GM12878 (cell line): ENCODE measurements around the gene CHRM5. TPM values are rescaled to one million over a fixed set of nuclear protein-coding genes. Genes with fewer than 3 reads are reported as not detected.

Experiments
- ATAC-seq: fragments of 200-7000 bp; cut with Tn5 transposase; 3 replicates; pipeline ENCODE4 v1.9.1; 2020; ENCODE audit warnings: mild to moderate bottlenecking, moderate library complexity
- BruUV-seq: library from RNA; stranded (reverse); fragments of 400-500 nt; replicated peaks from 2 replicates; lab custom pipeline; 2021; lab: Mats Ljungman, UMichigan
- CTCF ChIA-PET: fragments of 300-600 bp; sonication (Branson Sonifier 250); formaldehyde crosslinking; extraction: SDS; loops from one replicate; lab custom pipeline; 2021; ENCODE audit warnings: inconsistent platforms; lab: Yijun Ruan, JAX
- POLR2A ChIA-PET: fragments of 350-600 bp; formaldehyde crosslinking; extraction: SDS; loops from one replicate; lab custom pipeline; 2021; ENCODE audit warnings: inconsistent platforms; lab: Charles Lee
- RAD21 ChIA-PET: fragments of 300-600 bp; sonication (Branson Sonifier 250); formaldehyde crosslinking; loops from one replicate; lab custom pipeline; 2023; ENCODE audit warnings: antibody characterized with exemption; ENCODE audit not compliant: unreplicated experiment; lab: Charles Lee
- SMC1A ChIA-PET: fragments of 300-600 bp; sonication (Branson Sonifier 250); formaldehyde crosslinking; loops from one replicate; lab custom pipeline; 2023; ENCODE audit not compliant: unreplicated experiment, uncharacterized antibody; lab: Charles Lee
- DNase-seq: peaks from one replicate; pipeline ENCODE4 v3.0.0-alpha.2; 2011; ENCODE audit warnings: low read depth, low spot score
- FAIRE-seq: peaks from 3 replicates; lab custom pipeline; 2011; peaks lifted over from hg19 to GRCh38; lab: Jason Lieb, UNC
- H2AFZ ChIP-seq: 2 replicates; pipeline ENCODE4 v1.6.0; 2011; ENCODE audit warnings: low read depth, low read length, control low read depth; ENCODE audit not compliant: control insufficient read depth
- H3K27ac ChIP-seq: 2 replicates; pipeline ENCODE4 v1.5.1; 2011; ENCODE audit warnings: control low read depth; ENCODE audit not compliant: control insufficient read depth, insufficient read depth
- H3K27me3 ChIP-seq, 2 experiments: replicated peaks in 1 of 2; 2 replicates each; pipeline versions ENCODE4 v1.6.0 to v1.6.1; 2011; ENCODE audit warnings: low read length in 1 of 2; ENCODE audit not compliant: control insufficient read depth in 2 of 2, insufficient read depth in 2 of 2
- H3K36me3 ChIP-seq, 2 experiments: 2 replicates each; pipeline ENCODE4 v1.5.1; 2011; ENCODE audit warnings: low read length in 1 of 2; ENCODE audit not compliant: control insufficient read depth in 2 of 2, insufficient read depth in 2 of 2
- H3K4me1 ChIP-seq: 2 replicates; pipeline ENCODE4 v1.6.1; 2011; ENCODE audit warnings: mild to moderate bottlenecking, low read length, moderate library complexity, mixed read lengths; ENCODE audit not compliant: control insufficient read depth, insufficient read depth
- H3K4me2 ChIP-seq: 2 replicates; pipeline ENCODE4 v1.6.0; 2011; ENCODE audit warnings: control low read depth; ENCODE audit not compliant: control insufficient read depth, insufficient read depth
- H3K4me3 ChIP-seq: fragments of 200-600 bp; sonication (generic); 2 replicates; pipeline ENCODE4 v1.5.1; 2016
- H3K79me2 ChIP-seq: 2 replicates; pipeline ENCODE4 v1.6.0; 2011; ENCODE audit warnings: low read length; ENCODE audit not compliant: control insufficient read depth, insufficient read depth
- H3K9ac ChIP-seq: 2 replicates; pipeline ENCODE4 v1.8.0; 2011; ENCODE audit warnings: low read length, control low read depth, mixed read lengths; ENCODE audit not compliant: control insufficient read depth, insufficient read depth
- H3K9me3 ChIP-seq: replicated peaks from 3 replicates; pipeline ENCODE4 v1.5.1; 2011; ENCODE audit warnings: mild to moderate bottlenecking, low read length; ENCODE audit not compliant: control insufficient read depth, insufficient read depth
- H4K20me1 ChIP-seq: 2 replicates; pipeline ENCODE4 v1.6.0; 2011; ENCODE audit not compliant: control insufficient read depth, insufficient read depth
- BMI1 ChIP-seq: fragments of 450-650 bp; IDR thresholded peaks from 2 replicates; pipeline ENCODE4 v1.6.1; 2016; ENCODE audit warnings: mild to moderate bottlenecking, moderate library complexity, borderline replicate concordance
- BRCA1 ChIP-seq: IDR thresholded peaks from 2 replicates; pipeline ENCODE4 v1.6.1; 2011; ENCODE audit warnings: low read depth, low read length, improper control_type of control experiment
- CBFB ChIP-seq: IDR thresholded peaks from 2 replicates; pipeline ENCODE4 v1.6.1; 2016; ENCODE audit warnings: antibody characterized with exemption, low read depth
- E4F1 ChIP-seq: fragments of 450-650 bp; IDR thresholded peaks from 2 replicates; pipeline ENCODE4 v1.6.1; 2018; ENCODE audit warnings: borderline replicate concordance, mild to moderate bottlenecking; ENCODE audit not compliant: partially characterized antibody
- EP300 ChIP-seq, 2 experiments: fragments of 150-350 bp in 1 of 2; IDR thresholded peaks; 2 replicates each; pipeline ENCODE4 v1.6.1; 2011 to 2012; ENCODE audit warnings: low read depth in 2 of 2, low read length in 2 of 2, borderline replicate concordance in 1 of 2, improper control_type of control experiment in 1 of 2, inconsistent platforms in 1 of 2; ENCODE audit not compliant: control insufficient read depth in 1 of 2
- ESRRA ChIP-seq: IDR thresholded peaks from 2 replicates; pipeline ENCODE4 v1.6.1; 2012; ENCODE audit warnings: mild to moderate bottlenecking, low read length, improper control_type of control experiment
- IRF4 ChIP-seq: IDR thresholded peaks from 2 replicates; pipeline ENCODE4 v1.6.1; 2011; ENCODE audit warnings: low read depth, low read length
- MEF2B ChIP-seq: fragments of 450-650 bp; IDR thresholded peaks from 2 replicates; pipeline ENCODE4 v1.6.1; 2018; ENCODE audit warnings: mild to moderate bottlenecking, moderate library complexity; ENCODE audit not compliant: partially characterized antibody, poor library complexity, severe bottlenecking
- NRF1 ChIP-seq: conservative IDR thresholded peaks from 2 replicates; pipeline ENCODE4 v1.6.1; 2011; ENCODE audit warnings: mild to moderate bottlenecking, low read depth, low read length, improper control_type of control experiment
- RBBP5 ChIP-seq: fragments of 200-600 bp; sonication (generic); conservative IDR thresholded peaks from 2 replicates; pipeline ENCODE4 v1.6.1; 2016
- RELB ChIP-seq: fragments of 450-650 bp; IDR thresholded peaks from 2 replicates; pipeline ENCODE4 v1.6.1; 2017; ENCODE audit warnings: low read depth, mild to moderate bottlenecking, moderate library complexity
- SPI1 ChIP-seq: IDR thresholded peaks from 2 replicates; pipeline ENCODE4 v1.6.1; 2011; ENCODE audit warnings: low read depth, mild to moderate bottlenecking, low read length, moderate library complexity, borderline replicate concordance; ENCODE audit not compliant: insufficient read depth
- SRF ChIP-seq, 2 experiments: IDR thresholded peaks; 2 replicates each; pipeline ENCODE4 v1.6.1; 2011; ENCODE audit warnings: low read depth in 2 of 2, low read length in 2 of 2, mild to moderate bottlenecking in 1 of 2, moderate library complexity in 1 of 2
- SUPT20H ChIP-seq: IDR thresholded peaks from 2 replicates; pipeline ENCODE4 v1.6.1; 2011; ENCODE audit warnings: low read depth, mild to moderate bottlenecking, low read length, moderate library complexity, borderline replicate concordance; ENCODE audit not compliant: control insufficient read depth
- TARDBP ChIP-seq: IDR thresholded peaks from 2 replicates; pipeline ENCODE4 v1.6.1; 2016; ENCODE audit warnings: borderline replicate concordance
- WGBS: methylation state at CpG from one replicate; pipeline ENCODE4 v1.1.6; 2016; ENCODE audit warnings: low lambda C conversion rate; ENCODE audit not compliant: insufficient replicate concordance, insufficient coverage; ENCODE audit errors: missing lambda C conversion rate; 5-methylcytosine and 5-hydroxymethylcytosine counted together
- in situ Hi-C: fragments of 300-500 bp; cut with MboI; formaldehyde crosslinking; loops from 9 replicates; pipeline ENCODE4 v1.14.3; 2018; ENCODE audit warnings: mixed read lengths
- intact Hi-C: fragments of 100-400 bp; cut with micrococcal nuclease; formaldehyde crosslinking; loops from one replicate; pipeline ENCODE4 v1.14.2; 2022; ENCODE audit not compliant: unreplicated experiment
- polyA plus RNA-seq, 11 experiments: library from polyadenylated mRNA; depleted of rRNA in 4 of 11; unstranded in 6 of 11; stranded (reverse) in 5 of 11; fragments of >200 nt; fragmentation: Nextera tagmentation in 4 of 11; fragmentation: Illumina TruSeq in 1 of 11; extraction: Ambion mirVana in 4 of 11; extraction: Trizol in 1 of 11; gene quantifications; 1 replicate in 1 of 11; 2 replicates in 10 of 11; pipeline versions ENCODE4 v1.2.1 to v1.2.3, GENCODE V29; 2011 to 2016; ENCODE audit warnings: inconsistent platforms in 2 of 11, missing spikeins in 2 of 11, low read depth in 1 of 11
- total RNA-seq, 4 experiments: library from RNA; depleted of rRNA in 3 of 4; stranded (reverse); fragments of >200 nt in 3 of 4; fragmentation: Illumina TruSeq in 1 of 4; extraction: Trizol in 1 of 4; gene quantifications; 2 replicates each; pipeline versions ENCODE4 v1.2.1 to v1.2.3, GENCODE V29; 2013 to 2021
- TF ChIP-seq, protein P1 (sequence below): fragments of 450-650 bp; IDR thresholded peaks from 2 replicates; pipeline ENCODE4 v1.6.1; 2016; ENCODE audit warnings: mild to moderate bottlenecking

CHRM5 gene
- total and polyA plus RNA-seq, 10 of the 15 experiments (the other 5 are each of a cell fraction or from before 2014, with no cell fraction given) = 0.01 to 0.10 (median 0.04) TPM; not detected in 6

DNA sequence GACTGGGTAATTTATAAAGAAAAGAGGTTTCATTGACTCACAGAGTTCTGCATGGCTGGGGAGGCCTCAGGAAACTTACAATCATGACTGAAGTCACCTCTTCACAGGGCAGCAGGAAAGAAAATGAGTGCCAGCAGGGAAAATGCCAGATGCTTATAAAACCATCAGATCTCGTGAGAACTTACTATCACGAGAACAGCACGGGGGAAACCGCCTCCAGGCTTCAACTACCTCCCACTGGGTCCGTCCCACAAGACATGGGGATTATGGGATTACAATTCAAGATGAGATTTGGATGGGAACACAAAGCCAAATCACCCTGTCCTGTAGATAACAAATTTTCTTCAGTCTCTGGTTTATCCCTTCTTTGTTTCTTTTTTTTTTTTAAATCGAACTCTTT, 101.7 kb downstream of the CHRM5 start (continued):
- TF ChIP-seq, protein P1, sequence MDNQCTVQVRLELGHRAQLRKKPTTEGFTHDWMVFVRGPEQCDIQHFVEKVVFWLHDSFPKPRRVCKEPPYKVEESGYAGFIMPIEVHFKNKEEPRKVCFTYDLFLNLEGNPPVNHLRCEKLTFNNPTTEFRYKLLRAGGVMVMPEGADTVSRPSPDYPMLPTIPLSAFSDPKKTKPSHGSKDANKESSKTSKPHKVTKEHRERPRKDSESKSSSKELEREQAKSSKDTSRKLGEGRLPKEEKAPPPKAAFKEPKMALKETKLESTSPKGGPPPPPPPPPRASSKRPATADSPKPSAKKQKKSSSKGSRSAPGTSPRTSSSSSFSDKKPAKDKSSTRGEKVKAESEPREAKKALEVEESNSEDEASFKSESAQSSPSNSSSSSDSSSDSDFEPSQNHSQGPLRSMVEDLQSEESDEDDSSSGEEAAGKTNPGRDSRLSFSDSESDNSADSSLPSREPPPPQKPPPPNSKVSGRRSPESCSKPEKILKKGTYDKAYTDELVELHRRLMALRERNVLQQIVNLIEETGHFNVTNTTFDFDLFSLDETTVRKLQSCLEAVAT = no peak
- TF ChIP-seq BMI1 (no peak), TARDBP (no peak), EP300 (IDR thresholded peaks at IDR 0.05; ENCODE audit: borderline replicate concordance in 1 of 2, control insufficient read depth in 1 of 2, low read depth in 2 of 2, low read length in 2 of 2) (no peak), ESRRA (no peak), BRCA1 (no peak)

GRCh38 chr15:34076785-34077184, 108.5 kb downstream of the CHRM5 start:
- Histone ChIP-seq H3K79me2 (no peaks in the 10 kb centered on the region), H2AFZ (no peak overlapping the region)
- no peak for TF ChIP-seq SRF (IDR thresholded peaks at IDR 0.05; ENCODE audit: low read depth in 2 of 2, low read length in 2 of 2)
- no peak for TF ChIP-seq RELB
- no peak for TF ChIP-seq IRF4
- TF ChIP-seq E4F1 = no peak
- no peak for TF ChIP-seq SPI1
- no peak for TF ChIP-seq SUPT20H
- no peak for TF ChIP-seq NRF1
- no peak for TF ChIP-seq CBFB
- no peak for TF ChIP-seq RBBP5
- TF ChIP-seq MEF2B = no peak
- TF ChIP-seq, all 136 proteins: peak for 0
- CTCF ChIA-PET = no interaction called here
- Histone ChIP-seq H3K9ac (no peak overlapping the region), H3K4me1 (no peaks in the 10 kb centered on the region), H3K4me3 (no peak overlapping the region), H4K20me1 (no peaks in the 10 kb centered on the region), H3K27ac (no peak overlapping the region), H3K36me3 (no peaks in the 10 kb centered on the region), H3K9me3 (no peaks in the 10 kb centered on the region), H3K27me3 (no peaks in the 10 kb centered on the region), H3K4me2 (no peak overlapping the region)
- ATAC-seq (no peak), FAIRE-seq (no peak), DNase-seq (no peak)
- 81% methylated on average over 4 of the region's 4 CpGs for WGBS
- POLR2A ChIA-PET = no interaction called here
- RAD21 ChIA-PET = no interaction called here
- SMC1A ChIA-PET = no interaction called here
- in situ Hi-C loops = no loop called here
- intact Hi-C loops = no loop called here
- no TSS peak for BruUV-seq
